ENCODE results near the gene SH3PXD2B. TPM values are rescaled to one million over a fixed set of nuclear protein-coding genes. Genes with fewer than 3 reads are reported as not detected.
"Not testable (repeated sequence)": the region's sequence is repeated elsewhere in the genome, so short reads cannot be mapped to it uniquely, and the experiment has no call there.

SH3PXD2B gene
- total RNA-seq, 1 experiment from 2014 or later = 17.7 TPM

- in situ Hi-C loops (cut with HindIII; ENCODE audit: low sequenced_read_pairs) = no loop called here
- DNase-seq (ENCODE audit: low spot score) = no peak
These were observed 97.8 kb downstream of the SH3PXD2B start for GRCh38 chr5:172356527-172356926.

DNA sequence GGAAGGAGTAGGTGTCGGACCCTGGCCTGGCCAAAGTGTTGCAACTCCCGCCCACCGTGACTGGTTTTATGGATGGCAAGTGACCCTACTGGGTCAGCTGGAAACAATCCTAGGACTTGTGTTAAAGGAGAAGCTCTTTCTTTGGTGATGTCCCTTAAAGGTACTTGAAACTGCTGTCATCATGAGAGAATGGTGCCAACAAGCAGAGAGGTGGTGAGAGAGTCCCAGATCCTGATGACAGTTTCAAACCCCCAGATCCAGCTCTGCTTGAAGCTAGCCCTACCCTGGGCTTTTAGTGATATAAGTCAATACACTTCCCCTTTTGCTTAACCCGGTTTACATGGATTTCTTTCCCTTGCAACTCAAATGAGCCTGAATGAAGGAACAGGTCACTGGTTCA lies 98.3 kb downstream of the SH3PXD2B start:
- DNase-seq (ENCODE audit: low spot score) = no peak
- in situ Hi-C loops (cut with HindIII; ENCODE audit: low sequenced_read_pairs) = no loop called here

GRCh38 chr5:172353846-172354245 lies 100.5 kb downstream of the SH3PXD2B start:
- in situ Hi-C loops (cut with HindIII; ENCODE audit: low sequenced_read_pairs) = no loop called here
- no peak for DNase-seq (ENCODE audit: low spot score)

GRCh38 chr5:172353271-172353812 lies 101.0 kb downstream of the SH3PXD2B start:
- no peak for DNase-seq (ENCODE audit: low spot score)
- in situ Hi-C loops (cut with HindIII; ENCODE audit: low sequenced_read_pairs) = no loop called here

DNA sequence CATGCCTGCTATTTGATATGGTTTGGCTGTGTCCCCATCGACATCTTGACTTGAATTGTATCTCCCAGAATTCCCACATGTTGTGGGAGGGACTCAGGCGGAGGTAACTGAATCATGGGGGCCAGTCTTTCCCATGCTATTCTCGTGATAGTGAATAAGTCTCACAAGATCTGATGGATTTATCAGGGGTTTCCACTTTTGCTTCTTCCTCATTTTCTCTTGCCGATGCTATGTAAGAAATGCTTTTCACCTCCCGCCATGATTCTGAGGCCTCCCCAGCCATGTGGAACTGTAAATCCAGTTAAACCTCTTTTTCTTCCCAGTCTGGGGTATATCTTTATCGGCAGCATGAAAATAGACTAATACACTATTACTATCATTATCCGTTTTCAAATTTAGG lies 101.8 kb downstream of the SH3PXD2B start:
- DNase-seq (ENCODE audit: low spot score); in situ Hi-C loops (cut with HindIII; ENCODE audit: low sequenced_read_pairs): not testable (repeated sequence)

GRCh38 chr5:172351240-172351778 lies 103.0 kb downstream of the SH3PXD2B start:
- in situ Hi-C loops (cut with HindIII; ENCODE audit: low sequenced_read_pairs) = no loop called here
- no peak for DNase-seq (ENCODE audit: low spot score)

DNA sequence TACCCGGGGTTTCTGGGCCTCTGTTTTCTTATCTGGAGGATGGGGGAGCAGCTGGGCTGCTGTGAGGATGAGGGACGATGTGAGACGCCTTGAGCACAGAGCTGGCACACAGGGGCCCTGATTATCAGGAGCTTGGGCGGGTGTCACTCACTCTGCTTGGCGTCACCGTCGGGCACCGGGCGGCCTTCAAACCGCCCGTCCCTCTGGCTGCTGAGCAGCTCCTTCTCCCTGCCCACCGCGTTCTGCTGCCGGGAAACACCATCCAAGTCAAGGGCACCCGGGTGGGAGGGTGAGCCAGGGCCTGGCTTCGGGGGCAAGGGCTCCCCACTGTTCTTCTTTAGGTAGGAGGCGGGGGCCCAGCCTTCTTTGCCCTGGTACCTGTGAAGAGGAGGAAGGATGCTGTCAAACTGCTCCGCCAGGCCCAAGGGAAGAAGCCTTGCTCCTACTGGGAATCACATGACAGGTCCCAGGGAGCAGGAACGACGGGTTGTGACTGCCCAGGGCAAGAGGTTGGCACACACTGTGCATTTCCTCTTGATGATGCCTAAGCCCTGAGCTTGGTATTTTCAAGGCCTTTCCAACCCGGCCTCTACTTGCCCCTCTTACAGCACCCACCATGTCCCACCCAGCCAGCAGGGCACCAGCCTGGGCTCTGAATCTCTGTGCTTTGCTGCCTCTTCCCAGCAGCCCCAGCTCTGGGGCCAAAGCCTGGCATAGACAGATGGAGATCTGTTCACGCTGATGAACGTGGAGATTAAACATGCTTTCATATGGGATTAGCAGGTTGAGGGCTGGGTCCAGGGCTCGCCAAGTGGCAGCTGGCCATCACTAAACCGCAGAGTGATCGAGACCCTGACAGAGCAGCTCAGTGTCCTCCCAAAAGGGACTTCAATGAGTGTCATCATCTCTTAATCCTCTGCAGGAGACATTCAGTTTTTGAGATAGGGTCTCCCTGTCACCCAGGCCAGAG lies 103.8 kb downstream of the SH3PXD2B start:
- peak; percentile 53 for DNase-seq (ENCODE audit: low spot score)

DNA sequence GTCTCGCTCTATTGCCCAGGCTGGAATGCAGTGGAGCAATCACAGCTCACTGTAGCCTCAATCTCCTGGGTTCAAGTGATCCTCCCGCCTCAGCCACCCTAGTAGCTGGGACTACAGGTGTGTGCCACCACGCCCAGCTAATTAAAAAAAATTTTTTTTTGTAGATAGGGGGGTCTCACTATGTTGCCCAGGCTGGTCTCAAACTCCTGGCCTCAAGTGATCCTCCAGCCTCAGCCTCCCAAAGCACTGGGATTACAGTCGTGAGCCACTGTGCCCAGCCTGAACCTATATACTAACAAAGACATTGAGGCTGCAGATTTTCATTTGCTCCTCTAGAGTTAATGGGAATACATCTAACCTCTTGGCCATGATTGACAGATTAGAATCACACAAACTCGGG lies 105.6 kb downstream of the SH3PXD2B start:
- in situ Hi-C loops (cut with HindIII; ENCODE audit: low sequenced_read_pairs); DNase-seq (ENCODE audit: low spot score): not testable (repeated sequence)

More for the DNA sequence above, 103.8 kb downstream of the SH3PXD2B start:
- in situ Hi-C loops (cut with HindIII; ENCODE audit: low sequenced_read_pairs) = no loop called here

- no peak for DNase-seq (ENCODE audit: low spot score)
- in situ Hi-C loops (cut with HindIII; ENCODE audit: low sequenced_read_pairs) = no loop called here
These were observed 106.2 kb downstream of the SH3PXD2B start for GRCh38 chr5:172348084-172348483.

DNA sequence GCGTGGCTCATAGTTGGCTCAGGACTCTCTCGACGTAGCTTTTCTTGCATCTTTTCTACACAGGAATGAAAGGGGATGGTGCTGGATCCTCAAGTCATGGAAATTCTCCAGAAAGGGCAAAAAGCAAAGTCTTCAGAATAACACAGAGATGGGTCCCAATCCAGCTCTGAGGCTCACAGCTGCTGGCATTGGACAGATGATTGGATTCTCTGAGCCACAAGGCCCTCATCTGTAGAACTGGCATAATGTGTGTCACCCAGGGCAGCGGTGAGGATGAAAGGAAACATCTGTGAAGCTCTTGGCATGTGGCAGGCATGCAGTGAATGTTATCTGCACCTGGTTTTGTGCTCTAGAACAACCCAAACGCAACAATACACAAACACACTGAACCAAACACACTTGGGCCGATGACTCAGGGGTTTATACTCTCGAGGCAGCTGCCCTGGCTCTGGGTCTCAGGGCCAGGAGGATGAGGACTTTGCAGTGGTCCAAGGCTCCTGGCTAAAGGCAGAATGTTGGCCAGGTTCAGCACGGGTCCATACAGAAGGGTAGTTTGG lies 106.8 kb downstream of the SH3PXD2B start:
- in situ Hi-C loops (cut with HindIII; ENCODE audit: low sequenced_read_pairs) = no loop called here
- no peak for DNase-seq (ENCODE audit: low spot score)

DNA sequence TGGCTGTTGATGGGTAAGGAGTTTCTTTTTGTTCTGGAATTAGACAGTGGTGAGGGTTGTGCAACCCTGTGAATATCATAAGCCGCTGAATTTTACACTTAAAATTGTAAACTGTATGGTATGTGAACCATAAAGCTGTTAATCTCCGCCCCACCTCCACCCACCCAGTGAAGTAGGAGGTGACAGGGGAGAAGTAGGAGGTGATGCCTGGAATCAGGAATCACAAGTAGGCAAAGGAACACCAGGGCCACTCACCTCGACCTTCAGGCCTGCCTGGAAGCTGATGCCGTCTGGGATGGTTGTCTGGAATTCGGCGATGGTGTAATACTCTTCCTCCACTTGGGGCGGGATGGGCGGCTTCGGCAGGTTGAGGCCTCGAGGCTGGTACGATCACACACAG lies 108.4 kb downstream of the SH3PXD2B start:
- in situ Hi-C loops (cut with HindIII; ENCODE audit: low sequenced_read_pairs) = no loop called here
- no peak for DNase-seq (ENCODE audit: low spot score)

- DNase-seq (ENCODE audit: low spot score) = no peak
- in situ Hi-C loops (cut with HindIII; ENCODE audit: low sequenced_read_pairs) = no loop called here
These were observed 109.4 kb downstream of the SH3PXD2B start for GRCh38 chr5:172344855-172345409.

- DNase-seq (ENCODE audit: low spot score) = no peak
- in situ Hi-C loops (cut with HindIII; ENCODE audit: low sequenced_read_pairs) = no loop called here
These were observed 110.6 kb downstream of the SH3PXD2B start for GRCh38 chr5:172343741-172344140.

- in situ Hi-C loops (cut with HindIII; ENCODE audit: low sequenced_read_pairs) = no loop called here
- DNase-seq (ENCODE audit: low spot score) = no peak
These were observed 111.4 kb downstream of the SH3PXD2B start for GRCh38 chr5:172342918-172343317.

DNA sequence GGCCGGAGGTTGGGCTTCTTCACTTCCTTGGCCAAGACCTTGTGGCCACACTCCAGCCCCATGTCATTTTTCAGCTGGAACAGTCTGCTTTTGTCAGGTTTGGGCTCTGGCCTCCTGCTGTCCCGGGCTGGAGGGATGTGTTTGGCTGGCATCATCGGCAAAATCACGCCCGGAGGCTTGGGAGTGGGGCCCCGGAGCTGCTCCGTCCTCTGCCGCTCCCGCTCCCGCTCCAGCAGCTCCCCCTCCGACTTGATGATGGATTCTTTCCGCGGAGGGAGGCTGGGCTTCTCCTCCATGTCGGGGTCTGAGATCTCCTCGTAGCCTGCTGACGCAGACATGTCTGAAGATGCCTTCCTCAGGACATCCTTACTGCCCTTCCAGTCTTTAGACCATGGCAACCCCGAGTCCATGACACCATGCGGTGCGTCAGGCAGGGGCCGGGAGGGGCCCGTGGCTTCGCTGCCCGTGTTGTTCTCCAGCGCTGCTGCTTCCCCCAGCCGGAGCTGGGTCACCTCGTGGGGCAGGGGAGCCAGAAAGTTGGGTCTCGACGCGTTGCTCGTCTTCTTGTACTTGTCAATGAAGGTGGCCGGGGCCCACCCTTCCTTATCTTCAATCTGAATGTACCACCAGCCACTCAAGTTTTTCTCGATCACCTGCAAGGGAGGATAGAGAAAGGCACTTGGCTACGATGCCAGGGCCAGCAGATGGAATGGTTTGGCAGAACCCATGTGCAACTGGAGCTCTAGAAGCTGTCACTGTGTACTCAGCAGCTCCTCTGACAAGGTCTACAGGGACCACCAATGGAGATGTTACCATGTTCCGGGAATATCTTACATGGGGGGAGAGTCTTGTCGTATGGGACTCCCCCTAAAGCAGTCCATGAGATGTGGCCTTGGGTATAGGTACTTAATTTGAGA lies 114.8 kb downstream of the SH3PXD2B start:
- DNase-seq (ENCODE audit: low spot score) = peak; percentile 92
- in situ Hi-C loops (cut with HindIII; ENCODE audit: low sequenced_read_pairs) = no loop called here

GRCh38 chr5:172336676-172337285 lies 117.5 kb downstream of the SH3PXD2B start:
- in situ Hi-C loops (cut with HindIII; ENCODE audit: low sequenced_read_pairs) = no loop called here
- no peak for DNase-seq (ENCODE audit: low spot score)

GRCh38 chr5:172336264-172336663 lies 118.1 kb downstream of the SH3PXD2B start:
- DNase-seq (ENCODE audit: low spot score) = no peak
- in situ Hi-C loops (cut with HindIII; ENCODE audit: low sequenced_read_pairs) = no loop called here

- in situ Hi-C loops (cut with HindIII; ENCODE audit: low sequenced_read_pairs) = no loop called here
- DNase-seq (ENCODE audit: low spot score) = no peak
These were observed 118.6 kb downstream of the SH3PXD2B start for GRCh38 chr5:172335721-172336120.
